H54 (cell line): ENCODE results near the gene CMTM2.

Experiments
- DNase-seq: peaks from one replicate; pipeline ENCODE4 v3.0.0; 2011; ENCODE audit warnings: low spot score, mixed read lengths; ENCODE audit not compliant: insufficient read length
- FAIRE-seq: peaks from 3 replicates; lab custom pipeline; 2011; peaks lifted over from hg19 to GRCh38; lab: Jason Lieb, UNC
- POLR2A ChIP-seq: IDR thresholded peaks from 2 replicates; pipeline ENCODE4 v1.6.1; 2011; ENCODE audit warnings: low read depth, mild to moderate bottlenecking, low read length

CMTM2 gene

DNA sequence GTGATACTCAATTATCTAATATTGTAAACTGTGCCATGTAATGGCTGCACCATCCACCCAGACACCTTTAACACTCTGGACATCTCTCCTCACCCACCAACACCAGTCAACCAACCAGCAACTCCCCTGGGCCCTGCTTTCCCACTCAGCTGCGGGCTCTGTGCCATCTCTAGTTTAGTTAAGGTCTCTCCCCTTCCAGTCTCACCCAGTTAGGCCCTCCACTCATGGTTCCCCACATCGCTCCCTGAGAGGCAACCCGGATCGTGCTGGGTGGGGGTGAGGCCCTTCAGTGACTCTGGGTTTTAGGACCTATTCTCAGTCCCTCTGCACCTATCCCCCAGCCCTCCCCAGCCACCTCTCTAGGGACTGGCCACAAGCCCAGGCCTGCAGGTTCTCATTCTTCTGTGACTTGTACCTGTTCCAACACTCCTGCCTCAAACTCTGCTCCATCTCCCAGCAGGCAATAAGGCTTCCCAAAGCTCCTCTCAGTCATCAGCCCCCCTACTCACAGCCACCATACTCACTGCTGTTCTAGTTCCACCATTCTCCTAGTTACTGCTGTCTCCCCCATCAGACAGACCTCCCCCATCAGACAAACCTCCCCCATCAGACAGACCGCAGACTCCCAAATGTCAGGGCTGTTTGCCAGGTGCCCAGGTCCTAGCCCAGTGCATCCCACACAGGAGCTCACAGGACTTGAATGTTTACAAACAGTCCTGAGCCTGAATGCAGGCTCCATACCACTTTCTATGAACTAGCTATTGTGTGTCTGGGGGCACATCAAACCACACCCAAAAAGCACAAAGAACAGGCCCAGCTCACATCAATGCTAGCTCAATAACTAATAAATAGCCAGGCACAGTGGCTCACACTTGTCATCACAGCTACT is 31.9 kb upstream of the CMTM2 start:
- DNase-seq (no peak), FAIRE-seq (no peak)
- no peak for TF ChIP-seq POLR2A

- no peak for FAIRE-seq
- DNase-seq = no peak
- TF ChIP-seq POLR2A = no peak
These were observed 31.2 kb upstream of the CMTM2 start for GRCh38 chr16:66548068-66548467.

GRCh38 chr16:66548868-66549267 is 30.4 kb upstream of the CMTM2 start:
- no peak for TF ChIP-seq POLR2A
- FAIRE-seq = no peak

GRCh38 chr16:66549284-66550131 is 29.8 kb upstream of the CMTM2 start, which contains the start of gene TK2:
Gene TK2, minus strand, starts transcription at chr16:66550122. Its CDS starts 61 bp downstream, at chr16:66550061.
- FAIRE-seq (no peak), DNase-seq (peak; percentile 67)
- peak; percentile 54; the same call in 1 of the 2 replicates for TF ChIP-seq POLR2A

More at GRCh38 chr16:66548868-66549267, 30.4 kb upstream of the CMTM2 start:
- DNase-seq = no peak

DNA sequence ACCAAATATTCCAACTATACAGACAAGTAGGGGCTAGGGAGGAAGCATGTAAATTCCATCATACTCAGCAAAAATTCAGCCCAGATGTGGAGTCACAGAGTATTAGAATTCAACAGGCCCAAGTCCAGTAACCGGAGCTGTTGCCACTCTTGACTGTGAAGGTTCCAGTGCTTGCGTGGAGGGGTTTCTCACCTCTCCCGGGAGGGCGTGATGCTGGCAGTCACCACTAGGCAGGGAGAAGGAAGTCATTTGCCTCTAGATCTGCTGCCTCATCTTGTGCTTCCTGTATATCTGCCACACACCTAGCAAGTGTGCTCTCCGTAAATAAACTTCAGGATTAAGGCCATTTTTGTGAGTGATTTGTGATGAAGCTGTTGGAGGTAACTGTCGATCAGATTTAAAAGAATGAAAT is 27.9 kb upstream of the CMTM2 start:
- no peak for FAIRE-seq
- DNase-seq = peak; percentile 57

DNA sequence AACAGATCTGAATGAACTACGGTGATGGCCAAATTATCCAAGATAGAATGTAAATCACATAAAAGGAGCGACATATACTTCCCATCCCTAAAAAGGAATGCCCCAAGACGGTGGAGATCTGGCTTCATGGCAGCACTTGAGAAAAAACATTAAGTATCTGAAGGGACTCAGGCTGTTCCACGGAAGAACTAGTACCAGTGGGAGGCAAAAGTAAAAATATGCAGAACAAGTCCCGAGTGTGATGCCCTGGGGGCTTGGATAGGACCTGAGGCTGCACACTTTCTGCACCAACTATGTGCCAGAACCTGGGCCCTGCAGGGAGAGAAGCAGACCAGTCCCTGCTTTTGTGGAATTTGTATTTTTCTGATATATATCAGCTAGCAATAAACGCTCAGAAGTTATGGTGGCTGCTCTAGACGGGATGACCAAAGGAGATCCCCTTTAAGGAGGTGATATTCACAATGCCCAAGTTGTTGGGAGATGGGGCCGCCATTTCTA is 27.4 kb upstream of the CMTM2 start:
- TF ChIP-seq POLR2A = no peak
- FAIRE-seq (no peak), DNase-seq (no peak)

More for the DNA sequence above, 27.9 kb upstream of the CMTM2 start:
- TF ChIP-seq POLR2A = no peak

DNA sequence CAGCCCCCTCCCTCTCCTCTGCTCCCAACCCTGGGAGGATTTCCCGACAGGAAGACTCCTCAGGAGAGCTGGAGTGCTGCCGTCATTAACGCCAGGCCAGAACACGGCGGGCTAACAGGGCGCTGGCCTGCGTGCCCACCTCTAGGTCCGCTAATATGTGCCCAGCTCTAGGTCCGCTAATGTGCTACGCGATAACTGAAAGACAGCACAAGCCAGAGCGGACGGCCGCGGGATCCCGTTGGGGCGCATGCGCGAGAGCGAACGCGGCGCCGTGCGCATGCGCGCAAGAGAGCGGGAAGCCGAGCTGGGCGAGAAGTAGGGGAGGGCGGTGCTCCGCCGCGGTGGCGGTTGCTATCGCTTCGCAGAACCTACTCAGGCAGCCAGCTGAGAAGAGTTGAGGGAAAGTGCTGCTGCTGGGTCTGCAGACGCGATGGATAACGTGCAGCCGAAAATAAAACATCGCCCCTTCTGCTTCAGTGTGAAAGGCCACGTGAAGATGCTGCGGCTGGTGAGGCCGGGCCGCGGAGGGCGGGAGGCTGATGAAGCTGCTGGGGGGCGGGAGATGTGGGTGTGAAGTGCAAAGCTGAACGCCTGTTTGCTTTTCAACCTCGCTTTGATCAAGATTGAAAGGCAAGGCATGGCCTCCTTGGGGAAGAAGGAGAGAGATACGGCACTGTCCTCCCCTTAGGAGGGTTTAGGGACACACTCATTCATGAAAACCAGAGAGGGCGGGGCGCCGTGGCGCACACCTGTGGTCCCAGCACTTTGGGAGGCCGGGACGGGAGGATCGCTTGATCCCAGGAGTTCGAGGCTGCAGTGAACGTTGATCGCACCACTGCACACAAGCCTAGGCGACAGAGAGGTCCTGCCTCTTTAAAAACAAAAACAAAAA is 26.7 kb upstream of the CMTM2 start, which contains the start of gene CKLF:
TSS of gene CKLF (plus strand) at position 291 of the 892 bp plus-strand sequence. CDS start at position 431, 140 bp downstream.
- peak; percentile 83 for TF ChIP-seq POLR2A
- FAIRE-seq (peak; percentile 45), DNase-seq (peak; percentile 93)

- FAIRE-seq = no peak
- DNase-seq = no peak
- TF ChIP-seq POLR2A = no peak
These were observed 26.0 kb upstream of the CMTM2 start for GRCh38 chr16:66553223-66553622.

- no peak for FAIRE-seq
- no peak for DNase-seq
- no peak for TF ChIP-seq POLR2A
These were observed 25.2 kb upstream of the CMTM2 start for GRCh38 chr16:66554021-66554420.

DNA sequence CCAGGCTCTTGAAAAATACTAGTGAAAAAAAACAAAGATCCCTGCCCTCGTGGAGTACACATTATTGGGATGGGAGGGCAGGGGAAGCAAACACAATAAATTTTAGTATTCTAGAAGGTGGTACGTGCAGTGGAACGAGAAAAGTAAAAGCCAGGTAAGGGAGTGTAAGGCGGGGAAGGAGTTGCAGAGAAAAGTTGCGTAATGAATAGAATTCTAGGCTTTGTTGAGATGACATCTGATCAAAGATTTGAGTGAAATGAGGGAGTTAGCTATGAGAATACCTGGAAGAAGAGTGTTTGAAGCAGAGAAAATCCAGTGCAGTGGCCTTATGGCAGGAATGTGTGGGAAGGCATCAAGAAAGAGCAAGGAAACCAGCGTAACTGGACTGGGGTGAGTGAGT is 24.8 kb upstream of the CMTM2 start:
- TF ChIP-seq POLR2A = no peak

GRCh38 chr16:66560107-66560506 is 19.2 kb upstream of the CMTM2 start:
- TF ChIP-seq POLR2A = no peak
- DNase-seq (no peak), FAIRE-seq (no peak)

More for the DNA sequence above, 24.8 kb upstream of the CMTM2 start:
- FAIRE-seq (no peak), DNase-seq (no peak)

DNA sequence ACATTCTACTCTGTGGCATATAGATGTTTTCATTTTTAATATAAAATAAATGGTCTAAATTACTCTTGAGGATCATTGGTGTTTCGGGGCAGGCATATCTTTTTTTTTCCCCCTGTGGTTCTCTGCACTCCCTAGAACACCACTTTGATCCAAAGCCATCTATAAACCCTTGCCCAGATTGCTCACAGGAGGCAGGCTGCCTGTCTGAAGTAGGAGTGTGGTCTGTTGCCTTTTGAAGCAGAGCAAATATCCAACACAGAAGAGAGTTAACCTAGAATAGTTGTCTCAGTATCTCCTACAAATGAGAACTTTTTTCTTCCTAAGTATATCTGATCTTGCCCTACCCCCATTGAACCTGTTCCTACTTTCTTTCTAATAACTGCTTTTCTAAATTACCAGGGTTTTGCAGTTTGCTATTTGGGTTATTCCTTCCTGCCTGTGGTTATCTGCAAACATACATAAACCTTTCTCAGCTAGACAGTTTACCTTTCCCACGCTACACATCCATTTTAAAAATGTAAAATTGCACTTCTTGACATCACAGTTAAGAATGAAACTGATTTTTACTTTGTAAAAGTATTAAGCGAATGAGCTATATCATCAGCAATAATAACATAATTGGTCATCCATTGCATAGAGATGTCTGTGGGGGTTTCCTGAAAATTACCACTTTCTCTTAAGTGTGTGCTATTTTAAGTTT is 17.7 kb upstream of the CMTM2 start:
- no peak for TF ChIP-seq POLR2A
- FAIRE-seq (no peak), DNase-seq (no peak)
